GM23338 (cell line): ENCODE results near the gene PTPRH. TPM values are rescaled to one million over a fixed set of nuclear protein-coding genes. Genes with fewer than 3 reads are reported as not detected.

ENCODE experiments used
- ATAC-seq: fragments of 200-7000 bp; cut with Tn5 transposase; 3 replicates; pipeline ENCODE4 v1.9.1; 2020
- DNase-seq: peaks from one replicate; pipeline ENCODE4 v3.0.0-alpha.2; 2015; ENCODE audit warnings: low spot score
- H2AFZ ChIP-seq: fragments of 200-600 bp; sonication (generic); 2 replicates; pipeline ENCODE4 v1.8.0; 2016; ENCODE audit warnings: antibody characterized with exemption, mild to moderate bottlenecking, moderate library complexity
- H3F3A ChIP-seq: fragments of 200-600 bp; sonication (generic); replicated peaks from 2 replicates; pipeline ENCODE4 v1.8.0; 2017; ENCODE audit warnings: antibody characterized with exemption, mixed run types, low read depth
- H3K27ac ChIP-seq: fragments of 200-600 bp; sonication (generic); 2 replicates; pipeline ENCODE4 v1.6.1; 2016; ENCODE audit warnings: low read depth
- H3K27me3 ChIP-seq: fragments of 200-600 bp; sonication (generic); 2 replicates; pipeline ENCODE4 v1.8.0; 2016; ENCODE audit warnings: mild to moderate bottlenecking, mixed run types, moderate library complexity; ENCODE audit not compliant: insufficient read depth
- H3K36me3 ChIP-seq: fragments of 200-600 bp; sonication (generic); 2 replicates; pipeline ENCODE4 v1.8.0; 2016; ENCODE audit warnings: mild to moderate bottlenecking; ENCODE audit not compliant: insufficient read depth
- H3K4me1 ChIP-seq: fragments of 200-600 bp; sonication (generic); 2 replicates; pipeline ENCODE4 v1.8.0; 2016; ENCODE audit warnings: mild to moderate bottlenecking, moderate library complexity; ENCODE audit not compliant: insufficient read depth
- H3K4me2 ChIP-seq: fragments of 200-600 bp; sonication (generic); 2 replicates; pipeline ENCODE4 v1.7.1; 2017; ENCODE audit warnings: mixed run types
- H3K4me3 ChIP-seq: fragments of 200-600 bp; sonication (generic); 2 replicates; pipeline ENCODE4 v1.6.1; 2016; ENCODE audit warnings: mixed run types
- H3K79me2 ChIP-seq: fragments of 200-600 bp; sonication (generic); replicated peaks from 2 replicates; pipeline ENCODE4 v1.8.0; 2017; ENCODE audit warnings: mild to moderate bottlenecking; ENCODE audit not compliant: insufficient read depth
- H3K9me2 ChIP-seq: fragments of 200-600 bp; sonication (generic); 2 replicates; pipeline ENCODE4 v1.8.0; 2017; ENCODE audit not compliant: insufficient read depth
- H4K20me1 ChIP-seq: fragments of 200-600 bp; sonication (generic); replicated peaks from 2 replicates; pipeline ENCODE4 v1.8.0; 2017; ENCODE audit warnings: mild to moderate bottlenecking; ENCODE audit not compliant: insufficient read depth
- H3K27ac Mint-ChIP-seq: 2 replicates; pipeline ENCODE4 v1.8.0; 2020; ENCODE audit warnings: inconsistent platforms, mild to moderate bottlenecking, moderate library complexity, mixed read lengths
- H3K27me3 Mint-ChIP-seq: 3 replicates; pipeline ENCODE4 v1.8.0; 2022; ENCODE audit warnings: low read depth, mild to moderate bottlenecking, moderate library complexity, mixed read lengths, inconsistent platforms; ENCODE audit not compliant: insufficient read depth, poor library complexity
- H3K36me3 Mint-ChIP-seq: 3 replicates; pipeline ENCODE4 v1.8.0; 2021; ENCODE audit warnings: low read depth, mild to moderate bottlenecking, inconsistent platforms, moderate library complexity, mixed read lengths
- H3K4me1 Mint-ChIP-seq: 3 replicates; pipeline ENCODE4 v1.8.0; 2020; ENCODE audit warnings: mild to moderate bottlenecking, inconsistent platforms, mixed read lengths
- H3K4me3 Mint-ChIP-seq: 3 replicates; pipeline ENCODE4 v1.8.0; 2021; ENCODE audit warnings: moderate library complexity, mild to moderate bottlenecking, inconsistent platforms, mixed read lengths
- H3K9me3 Mint-ChIP-seq: 3 replicates; pipeline ENCODE4 v1.8.0; 2020; ENCODE audit warnings: moderate library complexity, mild to moderate bottlenecking, inconsistent platforms, mixed read lengths
- CREB1 ChIP-seq: fragments of 250-450 bp; sonication (Bioruptor Pico); IDR thresholded peaks from 2 replicates; pipeline ENCODE4 v1.5.0; 2020; ENCODE audit warnings: low read depth, mild to moderate bottlenecking, moderate library complexity
- EZH2phosphoT487 ChIP-seq: fragments of 200-600 bp; sonication (generic); IDR thresholded peaks from one replicate; pipeline ENCODE4 v1.8.1; 2018; ENCODE audit warnings: antibody characterized with exemption; ENCODE audit not compliant: unreplicated experiment
- NANOG ChIP-seq: IDR thresholded peaks from 2 replicates; pipeline ENCODE4 v1.6.1; 2016; ENCODE audit warnings: antibody characterized with exemption, borderline replicate concordance
- POLR2AphosphoS5 ChIP-seq: IDR thresholded peaks from 2 replicates; pipeline ENCODE4 v1.6.1; 2016; ENCODE audit warnings: antibody characterized with exemption, low read depth
- ZNF114 ChIP-seq: fragments of 250-450 bp; sonication (Bioruptor Pico); IDR thresholded peaks from 2 replicates; pipeline ENCODE4 v1.5.0; 2020; ENCODE audit warnings: mild to moderate bottlenecking, moderate library complexity
- ZNF331 ChIP-seq: fragments of 250-450 bp; sonication (Bioruptor Pico); IDR thresholded peaks from 2 replicates; pipeline ENCODE4 v1.5.0; 2020; ENCODE audit warnings: low read depth, mild to moderate bottlenecking, moderate library complexity
- polyA plus RNA-seq: library from polyadenylated mRNA; unstranded; fragments of >200 nt; fragmentation: Nextera tagmentation; extraction: Ambion mirVana; gene quantifications from 2 replicates; pipeline ENCODE4 v1.2.1, GENCODE V29; 2016
- total RNA-seq: library from RNA; depleted of rRNA; stranded (reverse); fragments of >200 nt; shearing (Covaris generic); gene quantifications from 2 replicates; pipeline ENCODE4 v1.2.3, GENCODE V29; 2014
- TF ChIP-seq, protein P1 (sequence below): fragments of 250-450 bp; sonication (Bioruptor Pico); IDR thresholded peaks from 2 replicates; pipeline ENCODE4 v1.5.0; 2020; ENCODE audit warnings: mild to moderate bottlenecking, moderate library complexity
- TF ChIP-seq, protein P2 (sequence below), 2 experiments: fragments of 200-600 bp in 1 of 2; sonication (generic) in 1 of 2; conservative IDR thresholded peaks; 2 replicates each; pipeline versions ENCODE4 v1.5.1 to v1.6.1; 2016 to 2017; ENCODE audit warnings: antibody characterized with exemption in 2 of 2, low read depth in 2 of 2, mild to moderate bottlenecking in 2 of 2, moderate library complexity in 1 of 2

The PTPRH gene
- total and polyA plus RNA-seq, 2 experiments from 2014 or later, result 0.16 to 2.1 TPM

DNA sequence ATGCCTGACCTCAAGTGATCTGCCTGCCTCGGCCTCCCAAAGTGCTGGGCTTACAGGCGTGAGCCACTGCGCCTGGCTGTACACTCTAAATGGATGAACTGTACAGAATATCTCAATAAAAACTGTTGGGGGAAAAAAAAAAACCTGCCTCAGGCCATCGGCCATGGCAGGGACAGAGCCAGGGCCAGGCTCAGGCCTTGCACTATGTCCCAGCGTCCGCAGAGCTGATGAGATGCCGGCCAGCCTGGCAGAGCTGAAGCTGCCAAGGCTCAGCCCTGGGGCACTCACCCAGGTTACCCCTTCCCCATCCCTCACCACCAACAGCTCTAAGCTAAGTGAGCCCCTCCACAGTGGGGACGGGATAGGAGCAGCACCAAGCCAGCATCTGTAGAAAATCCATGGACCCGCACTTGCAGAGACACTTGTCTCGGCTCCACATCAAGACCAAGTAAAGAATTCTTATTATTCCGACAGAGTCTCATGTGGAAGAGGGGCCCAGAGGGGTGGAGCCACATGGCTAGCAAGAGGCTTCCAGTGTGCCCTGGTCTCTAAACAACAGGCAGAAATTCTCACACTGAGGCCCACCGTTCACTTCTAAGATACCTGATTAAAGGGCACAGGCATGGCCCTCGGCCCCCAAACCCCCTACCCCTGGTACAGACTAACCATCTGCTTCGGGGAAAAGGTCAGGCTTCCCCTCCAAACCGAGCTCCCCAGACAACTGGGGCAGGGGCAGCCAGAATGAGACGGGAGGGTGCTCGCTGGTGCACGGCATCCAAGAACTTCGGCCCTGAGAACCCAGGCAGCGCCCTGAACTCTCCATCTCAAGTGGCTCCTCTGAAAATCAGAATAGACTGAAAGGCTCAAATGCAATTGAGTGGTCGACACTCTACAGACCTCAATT is 43.7 kb upstream of the PTPRH start:
- Histone ChIP-seq H3K4me1 (peaks cover 19% of the 10 kb centered on the region), H3K27me3 (no peaks in the 10 kb centered on the region), H3K27ac (0 out of 2 replicates have a peak overlapping the region, but pooled peaks have one; percentile 68), H3K4me3 (no peak overlapping the region; the same call in 1 of the 2 replicates), H4K20me1 (peaks cover 50% of the 10 kb centered on the region), H3K9me2 (no peaks in the 10 kb centered on the region), H3K4me2 (peak overlapping the region; percentile 49; the same call in 1 of the 2 replicates), H3F3A (0 out of 2 replicates have a peak, but pooled peaks cover 2% of the 10 kb centered on the region), H3K79me2 (peaks cover 100% of the 10 kb centered on the region), H2AFZ (no peak overlapping the region), H3K36me3 (no peaks in the 10 kb centered on the region)
- Mint-ChIP-seq H3K27me3 (peaks cover 20% of the 10 kb centered on the region), H3K4me1 (peaks cover 52% of the 10 kb centered on the region), H3K4me3 (no peak overlapping the region; the same call in 2 of the 3 replicates), H3K36me3 (no peaks in the 10 kb centered on the region; the same call in 2 of the 3 replicates), H3K9me3 (no peaks in the 10 kb centered on the region), H3K27ac (peak overlapping the region; percentile 5)
- no peak for DNase-seq
- ATAC-seq, result no peak
- TF ChIP-seq ZNF331, result no peak

DNA sequence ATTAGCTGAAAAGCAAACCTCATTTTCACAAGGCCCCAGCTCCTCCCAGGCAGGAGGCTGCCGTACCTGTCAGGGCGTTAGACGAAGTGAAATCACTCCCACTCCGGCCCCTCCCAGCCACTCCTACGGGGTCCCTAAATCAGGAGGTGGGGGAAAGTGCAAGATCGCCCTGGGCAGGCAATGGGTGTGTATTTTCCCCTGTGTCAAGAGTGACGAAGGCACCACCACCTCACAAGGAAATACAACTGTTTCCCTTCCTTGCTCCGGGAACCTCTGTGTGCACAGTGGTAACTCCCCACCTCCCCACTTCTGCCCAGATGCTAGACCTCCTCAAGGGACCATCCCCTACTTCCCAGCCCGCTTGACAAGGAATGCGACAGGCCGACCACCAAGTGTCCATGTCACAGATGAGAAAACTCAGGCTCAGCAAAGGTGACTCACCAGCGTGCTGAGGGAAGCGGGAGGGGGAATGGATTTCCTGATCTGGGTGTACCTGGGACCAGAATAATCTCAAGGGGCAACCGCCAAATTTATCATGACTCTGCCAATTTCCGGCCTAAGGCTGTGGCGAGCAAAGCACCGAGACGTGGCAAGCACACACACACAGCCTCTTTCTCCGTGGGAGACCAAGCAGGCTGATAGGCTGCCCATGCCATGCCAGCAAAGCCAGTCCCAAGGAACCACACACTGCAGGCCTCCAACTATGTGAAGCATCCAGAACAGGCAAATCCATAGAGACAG is 42.2 kb upstream of the PTPRH start:
- Histone ChIP-seq H2AFZ (no peak overlapping the region), H3F3A (0 out of 2 replicates have a peak, but pooled peaks cover 2% of the 10 kb centered on the region), H3K4me2 (no peak overlapping the region), H3K27me3 (no peaks in the 10 kb centered on the region), H3K36me3 (no peaks in the 10 kb centered on the region), H3K4me3 (no peak overlapping the region), H3K9me2 (no peaks in the 10 kb centered on the region), H4K20me1 (peaks cover 35% of the 10 kb centered on the region), H3K4me1 (peaks cover 19% of the 10 kb centered on the region), H3K27ac (0 out of 2 replicates have a peak overlapping the region, but pooled peaks have one; percentile 50), H3K79me2 (peaks cover 92% of the 10 kb centered on the region)
- DNase-seq, result no peak
- Mint-ChIP-seq H3K27ac (peak overlapping the region; percentile 88), H3K4me1 (peaks cover 40% of the 10 kb centered on the region), H3K36me3 (no peaks in the 10 kb centered on the region; the same call in 2 of the 3 replicates), H3K27me3 (peaks cover 14% of the 10 kb centered on the region), H3K4me3 (no peak overlapping the region), H3K9me3 (no peaks in the 10 kb centered on the region)
- no peak for ATAC-seq
- no peak for TF ChIP-seq CREB1 (CRISPR knock-in tag)
- TF ChIP-seq ZNF331, result no peak
- no peak for TF ChIP-seq NANOG
- no peak for TF ChIP-seq POLR2AphosphoS5
- TF ChIP-seq EZH2phosphoT487, result no peak
- TF ChIP-seq, protein P1, sequence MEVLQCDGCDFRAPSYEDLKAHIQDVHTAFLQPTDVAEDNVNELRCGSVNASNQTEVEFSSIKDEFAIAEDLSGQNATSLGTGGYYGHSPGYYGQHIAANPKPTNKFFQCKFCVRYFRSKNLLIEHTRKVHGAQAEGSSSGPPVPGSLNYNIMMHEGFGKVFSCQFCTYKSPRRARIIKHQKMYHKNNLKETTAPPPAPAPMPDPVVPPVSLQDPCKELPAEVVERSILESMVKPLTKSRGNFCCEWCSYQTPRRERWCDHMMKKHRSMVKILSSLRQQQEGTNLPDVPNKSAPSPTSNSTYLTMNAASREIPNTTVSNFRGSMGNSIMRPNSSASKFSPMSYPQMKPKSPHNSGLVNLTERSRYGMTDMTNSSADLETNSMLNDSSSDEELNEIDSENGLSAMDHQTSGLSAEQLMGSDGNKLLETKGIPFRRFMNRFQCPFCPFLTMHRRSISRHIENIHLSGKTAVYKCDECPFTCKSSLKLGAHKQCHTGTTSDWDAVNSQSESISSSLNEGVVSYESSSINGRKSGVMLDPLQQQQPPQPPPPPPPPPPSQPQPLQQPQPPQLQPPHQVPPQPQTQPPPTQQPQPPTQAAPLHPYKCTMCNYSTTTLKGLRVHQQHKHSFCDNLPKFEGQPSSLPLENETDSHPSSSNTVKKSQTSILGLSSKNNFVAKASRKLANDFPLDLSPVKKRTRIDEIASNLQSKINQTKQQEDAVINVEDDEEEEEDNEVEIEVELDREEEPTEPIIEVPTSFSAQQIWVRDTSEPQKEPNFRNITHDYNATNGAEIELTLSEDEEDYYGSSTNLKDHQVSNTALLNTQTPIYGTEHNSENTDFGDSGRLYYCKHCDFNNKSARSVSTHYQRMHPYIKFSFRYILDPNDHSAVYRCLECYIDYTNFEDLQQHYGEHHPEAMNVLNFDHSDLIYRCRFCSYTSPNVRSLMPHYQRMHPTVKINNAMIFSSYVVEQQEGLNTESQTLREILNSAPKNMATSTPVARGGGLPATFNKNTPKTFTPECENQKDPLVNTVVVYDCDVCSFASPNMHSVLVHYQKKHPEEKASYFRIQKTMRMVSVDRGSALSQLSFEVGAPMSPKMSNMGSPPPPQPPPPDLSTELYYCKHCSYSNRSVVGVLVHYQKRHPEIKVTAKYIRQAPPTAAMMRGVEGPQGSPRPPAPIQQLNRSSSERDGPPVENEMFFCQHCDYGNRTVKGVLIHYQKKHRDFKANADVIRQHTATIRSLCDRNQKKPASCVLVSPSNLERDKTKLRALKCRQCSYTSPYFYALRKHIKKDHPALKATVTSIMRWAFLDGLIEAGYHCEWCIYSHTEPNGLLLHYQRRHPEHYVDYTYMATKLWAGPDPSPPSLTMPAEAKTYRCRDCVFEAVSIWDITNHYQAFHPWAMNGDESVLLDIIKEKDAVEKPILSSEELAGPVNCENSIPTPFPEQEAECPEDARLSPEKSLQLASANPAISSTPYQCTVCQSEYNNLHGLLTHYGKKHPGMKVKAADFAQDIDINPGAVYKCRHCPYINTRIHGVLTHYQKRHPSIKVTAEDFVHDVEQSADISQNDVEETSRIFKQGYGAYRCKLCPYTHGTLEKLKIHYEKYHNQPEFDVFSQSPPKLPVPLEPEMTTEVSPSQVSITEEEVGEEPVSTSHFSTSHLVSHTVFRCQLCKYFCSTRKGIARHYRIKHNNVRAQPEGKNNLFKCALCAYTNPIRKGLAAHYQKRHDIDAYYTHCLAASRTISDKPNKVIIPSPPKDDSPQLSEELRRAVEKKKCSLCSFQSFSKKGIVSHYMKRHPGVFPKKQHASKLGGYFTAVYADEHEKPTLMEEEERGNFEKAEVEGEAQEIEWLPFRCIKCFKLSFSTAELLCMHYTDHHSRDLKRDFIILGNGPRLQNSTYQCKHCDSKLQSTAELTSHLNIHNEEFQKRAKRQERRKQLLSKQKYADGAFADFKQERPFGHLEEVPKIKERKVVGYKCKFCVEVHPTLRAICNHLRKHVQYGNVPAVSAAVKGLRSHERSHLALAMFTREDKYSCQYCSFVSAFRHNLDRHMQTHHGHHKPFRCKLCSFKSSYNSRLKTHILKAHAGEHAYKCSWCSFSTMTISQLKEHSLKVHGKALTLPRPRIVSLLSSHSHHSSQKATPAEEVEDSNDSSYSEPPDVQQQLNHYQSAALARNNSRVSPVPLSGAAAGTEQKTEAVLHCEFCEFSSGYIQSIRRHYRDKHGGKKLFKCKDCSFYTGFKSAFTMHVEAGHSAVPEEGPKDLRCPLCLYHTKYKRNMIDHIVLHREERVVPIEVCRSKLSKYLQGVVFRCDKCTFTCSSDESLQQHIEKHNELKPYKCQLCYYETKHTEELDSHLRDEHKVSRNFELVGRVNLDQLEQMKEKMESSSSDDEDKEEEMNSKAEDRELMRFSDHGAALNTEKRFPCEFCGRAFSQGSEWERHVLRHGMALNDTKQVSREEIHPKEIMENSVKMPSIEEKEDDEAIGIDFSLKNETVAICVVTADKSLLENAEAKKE (CRISPR knock-in tag), result no peak
- no peak for TF ChIP-seq ZNF114 (CRISPR knock-in tag)
- TF ChIP-seq, protein P2, sequence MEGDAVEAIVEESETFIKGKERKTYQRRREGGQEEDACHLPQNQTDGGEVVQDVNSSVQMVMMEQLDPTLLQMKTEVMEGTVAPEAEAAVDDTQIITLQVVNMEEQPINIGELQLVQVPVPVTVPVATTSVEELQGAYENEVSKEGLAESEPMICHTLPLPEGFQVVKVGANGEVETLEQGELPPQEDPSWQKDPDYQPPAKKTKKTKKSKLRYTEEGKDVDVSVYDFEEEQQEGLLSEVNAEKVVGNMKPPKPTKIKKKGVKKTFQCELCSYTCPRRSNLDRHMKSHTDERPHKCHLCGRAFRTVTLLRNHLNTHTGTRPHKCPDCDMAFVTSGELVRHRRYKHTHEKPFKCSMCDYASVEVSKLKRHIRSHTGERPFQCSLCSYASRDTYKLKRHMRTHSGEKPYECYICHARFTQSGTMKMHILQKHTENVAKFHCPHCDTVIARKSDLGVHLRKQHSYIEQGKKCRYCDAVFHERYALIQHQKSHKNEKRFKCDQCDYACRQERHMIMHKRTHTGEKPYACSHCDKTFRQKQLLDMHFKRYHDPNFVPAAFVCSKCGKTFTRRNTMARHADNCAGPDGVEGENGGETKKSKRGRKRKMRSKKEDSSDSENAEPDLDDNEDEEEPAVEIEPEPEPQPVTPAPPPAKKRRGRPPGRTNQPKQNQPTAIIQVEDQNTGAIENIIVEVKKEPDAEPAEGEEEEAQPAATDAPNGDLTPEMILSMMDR (conservative IDR thresholded peaks at IDR 0.05; ENCODE audit: low read depth in 2 of 2), result no peak
